RCC 7860 (cell line): Measurements from ENCODE around the gene CLDN25.

Experiments
- DNase-seq: peaks from one replicate; pipeline ENCODE4 v3.0.0-alpha.2; 2015; ENCODE audit warnings: low spot score
- FAIRE-seq: peaks from 2 replicates; lab custom pipeline; 2012; peaks lifted over from hg19 to GRCh38; lab: Jason Lieb, UNC

CLDN25 gene

DNA sequence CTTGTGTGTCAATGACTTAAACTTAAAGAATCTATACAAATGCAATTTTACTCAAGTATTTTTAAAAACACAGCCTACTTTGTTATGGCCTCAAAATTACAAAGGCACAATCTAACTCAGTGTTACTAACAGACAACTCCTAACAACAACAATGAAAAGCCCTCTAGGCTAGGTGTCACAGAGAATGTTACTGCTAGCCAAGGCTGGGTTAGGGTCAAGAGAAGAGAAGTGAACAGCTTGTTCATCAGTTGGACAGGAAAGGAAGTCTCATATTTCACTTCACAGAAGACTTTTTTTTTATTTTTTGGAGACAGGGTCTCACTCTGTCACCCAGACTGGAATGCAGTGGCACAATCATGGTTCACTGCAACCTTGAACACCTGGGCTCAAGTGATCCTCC is 26.0 kb downstream of the CLDN25 start:
- FAIRE-seq (no peak), DNase-seq (no peak)

DNA sequence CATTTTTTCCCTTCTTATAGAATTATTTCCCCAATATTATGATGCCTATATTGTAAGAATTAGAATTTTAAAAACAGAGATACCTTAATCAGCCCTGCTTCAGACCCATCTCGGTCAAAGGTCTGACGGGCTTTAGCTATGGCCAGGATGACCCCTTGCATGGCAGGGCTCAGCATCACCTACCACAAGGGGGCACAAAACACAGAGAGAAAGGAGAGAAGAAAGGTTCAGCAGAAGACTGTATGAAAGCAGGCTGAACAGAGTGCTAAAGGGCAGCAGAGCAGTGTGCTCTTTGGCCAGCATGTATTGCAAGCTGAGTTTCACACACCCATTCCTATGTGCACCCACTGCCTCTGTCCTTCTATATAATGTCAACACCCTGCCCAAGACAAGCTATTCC is 26.8 kb downstream of the CLDN25 start:
- FAIRE-seq (no peak), DNase-seq (peak; percentile 9)

DNA sequence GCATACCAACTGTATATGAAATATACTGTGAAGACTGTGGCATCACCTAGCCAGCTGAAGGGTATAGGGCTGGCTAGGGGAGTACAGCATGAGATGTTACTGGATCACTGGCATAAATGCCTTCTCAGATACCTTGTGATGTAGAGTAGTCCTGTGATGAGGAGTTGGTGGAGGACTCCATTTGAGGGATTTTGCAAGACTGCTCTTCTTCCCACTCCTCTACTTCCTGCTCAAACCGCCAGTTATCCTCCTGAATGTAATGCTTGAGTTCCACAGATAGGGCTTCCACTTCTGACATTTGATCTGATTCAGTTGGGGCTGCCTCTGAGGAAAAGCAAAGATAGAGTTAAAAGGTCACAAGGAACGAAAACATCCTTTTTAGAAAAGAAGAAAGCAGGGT is 29.3 kb downstream of the CLDN25 start:
- FAIRE-seq (no peak), DNase-seq (no peak)

DNA sequence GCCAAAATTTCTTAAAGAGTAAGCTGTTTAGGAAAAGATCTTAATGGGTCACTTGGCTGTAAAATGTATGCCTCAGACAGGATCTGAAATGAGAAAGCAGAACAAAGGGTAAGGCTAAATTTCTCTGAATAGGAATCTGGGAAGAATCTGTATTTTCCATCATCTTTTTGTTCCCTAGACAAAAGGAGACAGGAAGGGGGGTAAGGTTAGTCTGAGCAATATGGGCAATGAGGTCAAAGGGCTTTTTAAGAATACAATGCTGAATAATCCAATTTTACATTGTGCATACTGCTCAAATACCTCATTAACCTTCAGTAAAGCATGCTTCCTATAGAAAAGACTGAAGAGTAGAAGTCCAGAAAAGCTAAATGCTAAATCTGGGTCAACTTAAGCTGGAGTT is 34.6 kb downstream of the CLDN25 start:
- DNase-seq (no peak), FAIRE-seq (no peak)

DNA sequence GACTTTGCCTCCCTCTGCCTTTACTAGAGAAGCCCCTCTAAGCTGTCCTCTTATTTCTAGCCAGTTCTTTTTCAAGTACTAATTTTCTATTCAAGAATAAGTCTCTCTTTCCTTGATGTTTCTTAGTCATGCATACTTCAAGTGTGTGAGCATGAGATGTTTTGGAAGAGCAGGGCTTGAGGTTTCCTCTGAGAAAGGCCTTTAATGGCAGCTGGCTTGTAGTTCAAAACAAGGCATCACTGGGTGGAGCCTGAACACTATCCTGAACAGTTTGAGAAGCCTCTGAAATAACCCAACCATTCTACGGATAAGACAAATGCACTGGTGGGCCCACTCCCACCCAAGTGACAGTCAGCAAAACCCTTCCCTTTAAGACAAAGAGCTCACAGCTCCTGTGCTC is 37.6 kb downstream of the CLDN25 start:
- DNase-seq (no peak), FAIRE-seq (no peak)

DNA sequence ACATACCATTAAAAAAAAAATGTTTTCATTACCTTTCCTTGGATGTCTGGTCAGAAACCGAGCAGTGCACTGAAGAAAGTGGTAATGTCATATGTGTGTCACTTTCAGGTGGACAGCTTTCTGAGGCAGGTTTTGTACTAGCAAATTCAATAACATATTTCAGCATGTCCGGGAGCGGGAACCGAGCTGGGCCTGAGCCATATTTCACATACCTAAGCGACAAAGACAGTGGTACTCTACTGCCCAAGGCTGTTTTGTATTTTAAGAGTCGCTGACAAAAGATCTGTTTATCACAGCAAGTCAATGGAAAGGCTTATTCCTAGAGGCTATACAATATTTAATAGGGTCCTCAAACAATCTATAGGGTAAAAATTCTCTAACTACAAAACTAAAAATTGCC is 38.0 kb downstream of the CLDN25 start:
- DNase-seq (no peak), FAIRE-seq (no peak)

DNA sequence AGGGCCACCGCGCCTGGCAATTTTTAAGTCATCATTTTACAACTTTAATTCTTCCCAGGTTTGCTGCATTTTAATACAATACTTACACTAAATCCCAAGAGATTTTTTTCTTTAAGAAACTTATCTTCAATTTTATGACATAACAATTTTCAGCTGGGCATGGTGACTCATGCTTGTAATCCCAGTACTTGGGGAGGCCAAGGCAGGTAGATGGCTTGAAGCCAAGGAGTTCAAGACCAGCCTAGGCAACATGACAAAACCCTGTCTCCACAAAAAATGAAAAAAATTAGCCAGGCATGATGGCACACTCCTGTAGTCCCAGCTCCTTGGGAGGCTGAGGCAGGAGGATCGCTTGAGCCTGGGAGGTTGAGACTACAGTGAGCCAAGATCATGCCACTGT is 38.8 kb downstream of the CLDN25 start:
- DNase-seq (no peak), FAIRE-seq (no peak)

DNA sequence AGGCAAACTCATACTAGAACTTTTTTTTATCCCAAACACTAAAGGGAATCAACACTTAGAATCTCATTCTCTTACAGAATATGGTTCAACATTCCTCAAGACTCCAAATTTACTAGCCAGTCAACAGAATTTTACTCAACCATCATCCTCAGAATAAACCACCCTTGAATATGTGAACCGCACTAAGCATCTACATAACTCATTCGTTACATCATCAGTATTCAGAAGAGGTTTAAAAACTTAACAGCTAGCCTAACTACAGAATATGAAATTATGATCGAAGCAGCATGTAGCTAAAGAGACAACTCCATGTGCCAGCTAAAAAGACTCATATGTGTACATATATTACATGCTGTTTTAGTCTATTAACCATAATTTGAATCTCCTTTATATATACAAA is 47.9 kb downstream of the CLDN25 start:
- FAIRE-seq (no peak), DNase-seq (no peak)

DNA sequence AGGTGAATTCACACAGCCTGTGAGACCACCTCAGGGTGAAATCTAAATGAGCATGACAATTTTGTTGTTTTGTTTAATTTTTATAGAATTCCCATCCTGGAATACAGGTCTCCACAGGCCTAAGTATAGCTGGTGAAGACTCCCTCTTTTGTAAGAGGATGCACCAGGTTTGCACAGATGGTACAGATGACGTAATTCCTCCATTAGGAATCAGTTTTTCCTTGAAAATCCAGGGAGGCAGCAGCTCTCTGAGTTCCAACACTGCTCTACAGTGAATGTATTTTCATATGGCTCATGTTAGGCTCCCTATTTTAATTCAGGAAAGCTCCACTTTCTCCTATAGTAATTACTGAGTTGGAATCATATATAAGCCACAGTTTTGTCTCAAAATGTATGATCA is 48.6 kb downstream of the CLDN25 start:
- FAIRE-seq (no peak), DNase-seq (no peak)

DNA sequence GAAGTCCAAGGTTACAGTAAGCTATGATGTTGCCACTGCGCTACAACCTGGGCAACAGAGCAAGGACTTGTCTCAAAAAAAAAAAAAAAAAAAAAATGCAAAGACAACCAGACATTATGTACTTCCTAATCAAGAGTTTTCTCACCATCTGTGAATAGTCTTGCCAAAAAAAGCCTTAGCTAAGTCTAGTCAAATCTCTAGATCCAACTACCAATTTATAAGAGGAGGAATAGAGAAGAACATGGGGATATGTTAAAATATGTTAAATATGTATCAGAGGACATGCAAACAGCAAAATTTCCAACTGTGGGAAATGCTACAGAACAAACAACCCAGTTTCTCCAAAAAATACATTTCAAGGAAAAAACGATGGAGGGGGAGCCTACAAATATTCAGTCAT is 50.2 kb downstream of the CLDN25 start:
- DNase-seq (no peak), FAIRE-seq (no peak)
